Activated CD4-positive, alpha-beta T cell treated with anti-CD3 and anti-CD28 coated beads, Interleukin-2, amount 10 ng/mL, durations not matched to agents 24 days and 14 days (primary cell): ENCODE data around the gene KCTD10. TPM values are rescaled to one million over a fixed set of nuclear protein-coding genes. Genes with fewer than 3 reads are reported as not detected.

ENCODE experiments used
- DNase-seq: peaks from one replicate; pipeline ENCODE4 v3.0.0; 2022
- H3K27ac Mint-ChIP-seq: one replicate; pipeline ENCODE4 v1.8.0; 2022; ENCODE audit warnings: mild to moderate bottlenecking, mixed read lengths
- H3K27me3 Mint-ChIP-seq: one replicate; pipeline ENCODE4 v1.8.0; 2022; ENCODE audit warnings: mixed read lengths
- H3K36me3 Mint-ChIP-seq: one replicate; pipeline ENCODE4 v1.8.0; 2022; ENCODE audit warnings: low read depth, mild to moderate bottlenecking, mixed read lengths
- H3K4me1 Mint-ChIP-seq: one replicate; pipeline ENCODE4 v1.8.0; 2021; ENCODE audit warnings: mixed read lengths
- H3K4me3 Mint-ChIP-seq: one replicate; pipeline ENCODE4 v1.8.0; 2022; ENCODE audit warnings: mild to moderate bottlenecking, moderate library complexity, mixed read lengths
- H3K9me3 Mint-ChIP-seq: one replicate; pipeline ENCODE4 v1.8.0; 2021; ENCODE audit warnings: mixed read lengths
- intact Hi-C: fragments of 100-400 bp; cut with micrococcal nuclease; formaldehyde crosslinking; loops from one replicate; pipeline ENCODE4 v1.15.1; 2023
- total RNA-seq: library from RNA; stranded (reverse); gene quantifications from 2 replicates; pipeline ENCODE4 v1.2.3, GENCODE V29; 2022

Gene KCTD10
- total RNA-seq, 1 donor from 2014 or later, result 48.5 TPM

DNA sequence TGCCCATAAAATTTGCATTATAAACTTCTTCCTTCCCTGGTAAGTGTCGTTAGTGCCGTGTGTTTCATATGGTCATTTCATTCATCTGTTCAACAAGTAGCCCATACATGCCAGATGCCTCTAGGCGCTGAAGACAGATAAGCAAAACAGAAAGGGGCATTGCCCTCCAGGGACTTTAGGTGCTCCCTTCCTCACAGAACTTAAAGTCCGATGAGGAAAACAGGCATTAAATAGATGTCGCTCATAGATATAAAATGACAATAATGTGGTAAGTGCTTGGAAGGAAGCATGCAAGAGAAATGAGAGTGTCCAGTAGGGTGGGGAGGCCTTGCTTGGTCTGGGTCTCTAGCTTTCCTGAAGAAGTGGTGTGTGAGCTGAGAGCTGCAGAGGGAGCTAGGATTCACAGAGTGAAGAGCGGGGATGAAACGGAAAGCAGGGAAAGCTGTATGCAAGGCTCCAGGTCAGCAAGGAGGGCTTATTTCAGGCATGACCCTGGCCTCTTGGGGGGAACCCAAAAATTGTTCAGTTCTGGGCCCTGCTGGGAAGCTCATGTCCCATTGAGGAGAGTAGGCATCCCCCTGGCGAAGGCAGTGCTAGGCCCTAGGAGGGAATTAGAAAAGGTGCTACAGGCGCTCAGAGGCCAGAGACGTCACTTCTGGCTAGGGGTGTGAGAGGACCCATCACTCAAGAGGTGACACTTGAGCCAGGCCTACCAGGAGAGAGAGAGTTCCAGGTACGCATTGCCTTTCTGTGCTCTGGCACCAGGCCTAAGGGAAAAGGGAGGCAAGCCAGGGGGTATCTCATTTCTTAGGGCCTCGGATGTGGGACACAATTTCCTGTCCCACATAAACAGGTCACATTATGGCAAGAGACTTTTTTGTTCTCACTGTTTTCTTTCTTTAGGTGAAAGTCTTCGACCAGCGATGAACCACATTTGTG is 12.2 kb upstream of the KCTD10 start:
- Mint-ChIP-seq H3K4me3 (no peak overlapping the region), H3K27ac (no peak overlapping the region), H3K9me3 (no peaks in the 10 kb centered on the region), H3K36me3 (peaks cover 40% of the 10 kb centered on the region), H3K27me3 (no peaks in the 10 kb centered on the region), H3K4me1 (no peaks in the 10 kb centered on the region)
- DNase-seq, result no peak
- intact Hi-C loops, result no loop called here

- no peaks in the 10 kb centered on the region for H3K4me1 Mint-ChIP-seq
- intact Hi-C loops, result no loop called here
- peaks cover 40% of the 10 kb centered on the region for H3K36me3 Mint-ChIP-seq
Measured at GRCh38 chr12:109488051-109488665, 11.1 kb upstream of the KCTD10 start.

DNA sequence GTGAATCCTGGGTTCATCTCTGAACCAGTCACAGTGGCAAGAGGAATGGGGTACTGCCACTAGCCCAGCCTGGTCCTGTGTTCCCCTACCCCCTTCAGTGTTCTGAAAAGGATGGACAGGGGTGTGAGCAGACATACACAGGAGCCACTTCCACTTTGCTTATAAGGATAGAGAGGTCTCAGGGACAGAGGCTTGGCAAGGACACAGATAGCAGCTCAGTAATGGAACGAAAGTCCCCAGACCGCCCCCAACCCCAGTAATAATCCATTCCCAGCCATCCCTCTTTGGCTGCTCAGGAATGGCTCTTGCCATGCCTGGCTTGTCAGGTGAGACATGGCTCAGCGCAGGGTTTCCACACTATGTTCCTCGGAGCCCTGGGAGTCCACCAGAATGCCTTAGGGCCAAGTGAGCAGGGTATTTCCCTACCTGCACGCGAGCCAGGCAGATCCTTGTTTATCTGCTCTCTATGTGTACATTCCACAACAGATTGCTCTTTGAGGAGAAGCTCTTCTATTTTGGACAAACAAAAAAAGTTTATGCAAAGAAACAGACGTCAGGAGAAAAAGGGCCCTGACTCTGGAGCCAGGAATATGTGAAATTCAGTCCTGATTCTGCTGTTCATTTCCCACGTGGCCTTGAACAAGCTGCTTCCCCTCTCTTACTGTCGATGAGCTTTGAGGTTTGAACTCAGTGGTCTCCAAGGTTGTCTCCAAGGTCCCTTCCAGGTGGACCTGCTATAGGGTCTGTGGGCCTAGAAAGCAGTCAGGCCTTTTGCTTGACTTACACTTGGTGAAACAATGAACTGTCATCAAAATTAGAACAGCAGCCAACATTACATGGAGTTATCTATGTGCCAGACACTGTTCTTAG is 10.3 kb upstream of the KCTD10 start:
- Mint-ChIP-seq H3K4me3 (no peak overlapping the region), H3K9me3 (no peaks in the 10 kb centered on the region), H3K27me3 (no peaks in the 10 kb centered on the region), H3K4me1 (no peaks in the 10 kb centered on the region), H3K36me3 (peaks cover 40% of the 10 kb centered on the region), H3K27ac (no peak overlapping the region)
- intact Hi-C loops, result no loop called here
- no peak for DNase-seq

More at GRCh38 chr12:109488051-109488665, 11.1 kb upstream of the KCTD10 start:
- no peak overlapping the region for H3K4me3 Mint-ChIP-seq
- H3K9me3 Mint-ChIP-seq, result no peaks in the 10 kb centered on the region
- DNase-seq, result no peak
- no peak overlapping the region for H3K27ac Mint-ChIP-seq
- no peaks in the 10 kb centered on the region for H3K27me3 Mint-ChIP-seq

DNA sequence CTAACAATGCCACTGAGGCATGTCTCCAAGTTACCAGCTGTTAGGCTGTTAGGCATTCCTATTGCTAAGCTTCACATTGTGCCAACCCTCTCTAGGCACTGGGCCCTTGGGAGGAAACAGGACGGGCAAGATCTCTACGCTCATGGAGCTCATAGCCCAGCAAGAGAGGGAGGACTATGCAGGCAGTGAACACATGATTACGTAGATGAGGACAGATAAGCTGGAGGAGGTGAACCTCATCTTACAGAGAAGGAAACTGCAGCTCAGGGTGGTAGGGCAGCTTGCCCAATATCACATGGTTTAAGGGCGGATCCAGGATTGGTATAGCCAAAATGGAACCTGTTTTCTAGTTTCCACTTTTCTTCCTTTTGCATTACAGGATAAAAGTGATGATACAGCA is 8.1 kb upstream of the KCTD10 start:
- Mint-ChIP-seq H3K4me1 (no peaks in the 10 kb centered on the region), H3K27ac (no peak overlapping the region), H3K36me3 (peaks cover 35% of the 10 kb centered on the region), H3K4me3 (no peak overlapping the region), H3K9me3 (no peaks in the 10 kb centered on the region), H3K27me3 (no peaks in the 10 kb centered on the region)
- no peak for DNase-seq
- intact Hi-C loops, result no loop called here

DNA sequence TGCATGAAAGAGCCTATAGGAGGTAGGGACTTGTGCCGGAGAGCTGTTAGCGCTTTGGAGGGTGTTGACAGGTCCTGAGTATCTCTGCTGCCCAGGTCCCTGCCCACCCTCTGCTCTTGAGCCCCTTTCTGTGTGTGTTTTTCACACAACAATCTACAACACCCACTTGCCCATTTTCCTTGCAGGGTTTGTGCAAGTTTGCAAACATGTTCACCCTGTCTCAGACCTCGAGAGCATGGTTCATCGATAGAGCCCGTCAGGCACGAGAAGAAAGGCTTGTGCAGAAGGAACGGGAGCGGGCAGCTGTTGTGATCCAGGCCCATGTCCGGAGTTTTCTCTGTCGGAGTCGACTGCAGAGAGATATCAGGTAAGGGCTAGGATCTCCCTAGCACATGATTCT is 6.2 kb upstream of the KCTD10 start:
- peaks cover 12% of the 10 kb centered on the region for H3K4me1 Mint-ChIP-seq
- no peaks in the 10 kb centered on the region for H3K9me3 Mint-ChIP-seq
- intact Hi-C loops, result no loop called here
- no peak overlapping the region for H3K27ac Mint-ChIP-seq
- H3K36me3 Mint-ChIP-seq, result peaks cover 25% of the 10 kb centered on the region
- no peak overlapping the region for H3K4me3 Mint-ChIP-seq
- no peaks in the 10 kb centered on the region for H3K27me3 Mint-ChIP-seq
- no peak for DNase-seq

DNA sequence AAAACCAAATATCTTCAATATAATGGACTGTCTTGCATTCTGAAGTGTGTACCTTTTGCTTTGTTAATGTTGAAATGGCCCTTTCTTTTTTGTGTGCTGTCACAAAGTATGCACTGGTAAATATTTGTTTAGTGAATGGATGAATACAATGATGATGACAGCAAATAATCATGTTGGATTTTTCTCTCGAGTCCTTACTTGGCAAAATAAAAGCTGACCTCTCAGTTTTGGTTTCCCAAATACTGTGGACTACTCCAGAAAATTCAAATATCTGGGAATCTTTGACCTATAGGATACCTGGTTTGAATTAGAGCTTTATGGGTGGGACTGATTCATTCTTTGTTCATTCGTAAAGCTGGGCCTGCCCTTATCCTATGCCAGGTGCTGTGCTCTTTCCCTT is 5.8 kb upstream of the KCTD10 start:
- peaks cover 23% of the 10 kb centered on the region for H3K36me3 Mint-ChIP-seq
- intact Hi-C loops, result no loop called here

GRCh38 chr12:109482491-109482890 is 5.4 kb upstream of the KCTD10 start:
- H3K27ac Mint-ChIP-seq, result no peak overlapping the region
- no peak for DNase-seq
- peaks cover 20% of the 10 kb centered on the region for H3K36me3 Mint-ChIP-seq
- no peak overlapping the region for H3K4me3 Mint-ChIP-seq
- H3K9me3 Mint-ChIP-seq, result no peaks in the 10 kb centered on the region
- intact Hi-C loops, result no loop called here
- H3K27me3 Mint-ChIP-seq, result no peaks in the 10 kb centered on the region
- H3K4me1 Mint-ChIP-seq, result peaks cover 12% of the 10 kb centered on the region

More for the DNA sequence above, 5.8 kb upstream of the KCTD10 start:
- Mint-ChIP-seq H3K27me3 (no peaks in the 10 kb centered on the region), H3K4me1 (peaks cover 12% of the 10 kb centered on the region), H3K27ac (no peak overlapping the region), H3K4me3 (no peak overlapping the region), H3K9me3 (no peaks in the 10 kb centered on the region)
- no peak for DNase-seq

- Mint-ChIP-seq H3K36me3 (peaks cover 21% of the 10 kb centered on the region), H3K4me1 (peaks cover 14% of the 10 kb centered on the region), H3K27me3 (peaks cover 2% of the 10 kb centered on the region)
Measured at GRCh38 chr12:109481863-109482262, 4.8 kb upstream of the KCTD10 start.

DNA sequence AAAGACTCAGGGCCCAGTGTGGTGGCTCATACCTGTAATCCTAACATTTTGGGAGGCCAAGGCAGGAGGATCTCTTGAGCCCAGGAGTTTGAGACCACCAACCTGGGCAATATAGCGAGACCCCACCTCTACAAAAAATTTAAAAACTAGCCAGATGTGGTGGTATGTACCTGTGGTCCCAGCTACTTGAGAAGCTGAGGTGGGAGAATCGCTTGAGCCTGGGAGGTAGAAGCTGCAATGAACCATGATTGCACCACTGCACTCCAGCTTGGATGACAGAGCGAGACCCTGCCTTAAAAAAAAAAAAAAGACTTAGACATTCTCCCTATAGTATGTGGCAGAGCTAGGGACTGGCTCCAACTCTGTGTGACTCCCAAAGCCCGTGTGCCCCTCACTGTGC is 3.3 kb upstream of the KCTD10 start:
- no peak overlapping the region for H3K4me3 Mint-ChIP-seq
- no peak overlapping the region for H3K27ac Mint-ChIP-seq
- intact Hi-C loops, result no loop called here
- peaks cover 26% of the 10 kb centered on the region for H3K4me1 Mint-ChIP-seq
- peaks cover 2% of the 10 kb centered on the region for H3K27me3 Mint-ChIP-seq
- H3K36me3 Mint-ChIP-seq, result peaks cover 14% of the 10 kb centered on the region
- H3K9me3 Mint-ChIP-seq, result no peaks in the 10 kb centered on the region
- no peak for DNase-seq

More at GRCh38 chr12:109481863-109482262, 4.8 kb upstream of the KCTD10 start:
- H3K27ac Mint-ChIP-seq, result no peak overlapping the region
- DNase-seq, result no peak
- intact Hi-C loops, result no loop called here
- H3K4me3 Mint-ChIP-seq, result no peak overlapping the region
- H3K9me3 Mint-ChIP-seq, result no peaks in the 10 kb centered on the region

DNA sequence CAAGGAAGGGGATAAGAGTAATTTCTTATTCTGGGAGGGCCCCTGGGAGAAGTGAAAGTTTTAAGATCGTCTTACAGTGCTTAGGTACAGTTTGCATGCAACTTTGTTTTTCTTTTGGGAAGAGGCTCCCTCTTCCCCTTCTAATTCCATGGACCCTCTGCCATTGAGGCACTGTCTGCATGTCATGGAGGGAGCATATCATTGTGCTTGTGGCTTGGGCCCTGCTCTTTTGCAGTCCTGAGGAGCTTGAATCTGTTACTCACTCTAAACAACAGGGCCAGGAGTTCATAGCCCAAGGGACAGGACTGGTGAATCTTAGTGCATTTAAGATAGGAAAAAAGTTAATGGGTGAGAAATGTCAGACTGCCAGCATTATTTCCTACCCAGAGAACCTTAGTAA is 2.7 kb upstream of the KCTD10 start:
- peaks cover 26% of the 10 kb centered on the region for H3K4me1 Mint-ChIP-seq
- peak overlapping the region; percentile 1 for H3K4me3 Mint-ChIP-seq
- intact Hi-C loops, result loop anchor here (5.0 kb wide), 2 partner anchors 52 to 93 kb away; partner anchors contain the start of genes MMAB and MVK
- peaks cover 2% of the 10 kb centered on the region for H3K27me3 Mint-ChIP-seq
- no peak for DNase-seq
- peaks cover 11% of the 10 kb centered on the region for H3K36me3 Mint-ChIP-seq
- H3K27ac Mint-ChIP-seq, result no peak overlapping the region
- H3K9me3 Mint-ChIP-seq, result no peaks in the 10 kb centered on the region

DNA sequence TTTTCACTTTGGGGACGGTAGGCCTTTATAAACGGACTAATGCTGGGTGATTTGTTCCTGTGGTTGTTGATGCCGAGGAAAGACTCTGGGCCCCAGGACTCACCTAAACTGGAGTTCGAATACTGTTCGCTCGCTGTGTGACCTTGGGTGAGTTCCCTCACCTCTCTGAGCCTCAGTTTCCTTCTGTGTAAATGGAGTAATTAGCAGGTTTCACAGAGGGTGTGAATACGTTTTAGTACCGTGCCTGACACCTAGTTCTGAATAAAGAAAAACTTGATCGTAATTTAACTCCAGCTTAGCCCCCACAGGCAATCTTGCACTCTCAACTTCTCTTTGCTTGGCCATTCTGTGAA is 839 bp upstream of the KCTD10 start:
- Mint-ChIP-seq H3K27me3 (peaks cover 2% of the 10 kb centered on the region), H3K9me3 (no peaks in the 10 kb centered on the region), H3K27ac (peak overlapping the region; percentile 99), H3K4me1 (peaks cover 28% of the 10 kb centered on the region), H3K36me3 (peaks cover 10% of the 10 kb centered on the region), H3K4me3 (peak overlapping the region; percentile 94)
- intact Hi-C loops, result loop anchor here (1.0 to 5.0 kb wide), 3 partner anchors 51 to 235 kb away; partner anchors contain the start of genes FAM222A, MMAB and MVK
- DNase-seq, result no peak

GRCh38 chr12:109476807-109477184 is 304 bp downstream of the KCTD10 start:
- no peak for DNase-seq
- intact Hi-C loops, result loop anchor here (1.0 to 5.0 kb wide), 3 partner anchors 49 to 237 kb away; partner anchors contain the start of genes FAM222A, MMAB and MVK
- Mint-ChIP-seq H3K4me3 (peak overlapping the region; percentile 94), H3K27ac (peak overlapping the region; percentile 99), H3K9me3 (no peaks in the 10 kb centered on the region), H3K36me3 (peaks cover 11% of the 10 kb centered on the region), H3K4me1 (peaks cover 30% of the 10 kb centered on the region), H3K27me3 (peaks cover 2% of the 10 kb centered on the region)

GRCh38 chr12:109475993-109476806 is 900 bp downstream of the KCTD10 start:
- H3K36me3 Mint-ChIP-seq, result peaks cover 11% of the 10 kb centered on the region
- intact Hi-C loops, result loop anchor here (5.0 kb wide), 2 partner anchors 49 to 96 kb away; partner anchors contain the start of genes MMAB and MVK
- no peaks in the 10 kb centered on the region for H3K9me3 Mint-ChIP-seq
- H3K4me3 Mint-ChIP-seq, result peak overlapping the region; percentile 94
- peaks cover 30% of the 10 kb centered on the region for H3K4me1 Mint-ChIP-seq
- H3K27ac Mint-ChIP-seq, result peak overlapping the region; percentile 99
- DNase-seq, result peak; percentile 61
- peaks cover 2% of the 10 kb centered on the region for H3K27me3 Mint-ChIP-seq
